ENCODE data around the gene PLA2G5.
"Not testable (repeated sequence)": the region's sequence is repeated elsewhere in the genome, so short reads cannot be mapped to it uniquely, and the experiment has no call there.

PLA2G5 gene

GRCh38 chr1:20119347-20119746 is 49.4 kb downstream of the PLA2G5 start, which contains the start of gene PLA2G2D:
Gene PLA2G2D, minus strand, starts transcription at chr1:20119536. Its CDS starts 38 bp downstream, at chr1:20119498.
- no peak for DNase-seq (ENCODE audit: low read depth)

- DNase-seq (ENCODE audit: low read depth), result no peak
Measured at GRCh38 chr1:20120796-20121195, 50.8 kb downstream of the PLA2G5 start.

- no peak for DNase-seq (ENCODE audit: low read depth)
Measured at GRCh38 chr1:20123722-20124455, 53.9 kb downstream of the PLA2G5 start.

GRCh38 chr1:20124456-20125057 is 54.6 kb downstream of the PLA2G5 start:
- DNase-seq (ENCODE audit: low read depth), result no peak

GRCh38 chr1:20125100-20125499 is 55.1 kb downstream of the PLA2G5 start:
- no peak for DNase-seq (ENCODE audit: low read depth)

GRCh38 chr1:20126041-20126805 is 56.2 kb downstream of the PLA2G5 start:
- no peak for DNase-seq (ENCODE audit: low read depth)

GRCh38 chr1:20126806-20127440 is 56.9 kb downstream of the PLA2G5 start:
- no peak for DNase-seq (ENCODE audit: low read depth)

GRCh38 chr1:20130518-20130917 is 60.5 kb downstream of the PLA2G5 start:
- not testable (repeated sequence) for DNase-seq (ENCODE audit: low read depth)

GRCh38 chr1:20134995-20135394 is 65.0 kb downstream of the PLA2G5 start:
- DNase-seq (ENCODE audit: low read depth), result no peak

GRCh38 chr1:20136249-20136648 is 66.3 kb downstream of the PLA2G5 start:
- no peak for DNase-seq (ENCODE audit: low read depth)

- DNase-seq (ENCODE audit: low read depth), result no peak
Measured at GRCh38 chr1:20137055-20137454, 67.1 kb downstream of the PLA2G5 start.

GRCh38 chr1:20137604-20138003 is 67.6 kb downstream of the PLA2G5 start:
- DNase-seq (ENCODE audit: low read depth), result no peak

- DNase-seq (ENCODE audit: low read depth), result no peak
Measured at GRCh38 chr1:20138346-20138745, 68.4 kb downstream of the PLA2G5 start.

- no peak for DNase-seq (ENCODE audit: low read depth)
Measured at GRCh38 chr1:20138961-20139550, 69.1 kb downstream of the PLA2G5 start, which contains the start of gene PLA2G2F. Gene PLA2G2F, plus strand, starts transcription at chr1:20139323. Its CDS starts 105 bp downstream, at chr1:20139428.

- no peak for DNase-seq (ENCODE audit: low read depth)
Measured at GRCh38 chr1:20139776-20140612, 70.0 kb downstream of the PLA2G5 start.

GRCh38 chr1:20141001-20141400 is 71.0 kb downstream of the PLA2G5 start:
- no peak for DNase-seq (ENCODE audit: low read depth)

- DNase-seq (ENCODE audit: low read depth), result no peak
Measured at GRCh38 chr1:20141466-20141865, 71.5 kb downstream of the PLA2G5 start.

All from stimulated activated CD8-positive, alpha-beta memory T cell treated with anti-CD3 and anti-CD28 coated beads, Interleukin-7, amount 100 ng/mL, for 24 hours (primary cell).